ENCODE results near the gene C12orf76. TPM values are rescaled to one million over a fixed set of nuclear protein-coding genes. Genes with fewer than 3 reads are reported as not detected.
A peak's percentile ranks its signal among the peaks of the same experiment; 100 is the strongest.
"Not testable (repeated sequence)": the region's sequence is repeated elsewhere in the genome, so short reads cannot be mapped to it uniquely, and the experiment has no call there.

The C12orf76 gene
- total RNA-seq (2014; rRNA removed; shearing (Covaris generic)), result 14.9 and 31.0 TPM in 2 replicates

GRCh38 chr12:110048242-110049027, at the start of gene C12orf76:
C12orf76 (minus strand) TSS chr12:110048522; CDS start chr12:110048495, 27 bp downstream.
- Histone ChIP-seq H3K36me3 (replicated peaks; ENCODE audit: control insufficient read depth, insufficient read depth, low read length) (no peaks in the 10 kb centered on the region), H3K27me3 (ENCODE audit: control insufficient read depth, insufficient read depth, low read length) (no peaks in the 10 kb centered on the region), H3K4me3 (ENCODE audit: insufficient read depth, low read depth, low read length) (peak within 1 kb of the TSS; percentile 76)
- peak; percentile 91 for DNase-seq

- Histone ChIP-seq H3K27me3 (ENCODE audit: control insufficient read depth, insufficient read depth, low read length) (no peaks in the 10 kb centered on the region), H3K4me3 (ENCODE audit: insufficient read depth, low read depth, low read length) (no peak overlapping the region), H3K36me3 (replicated peaks; ENCODE audit: control insufficient read depth, insufficient read depth, low read length) (no peaks in the 10 kb centered on the region)
- DNase-seq, result no peak
These were observed 45.4 kb upstream of the C12orf76 start for GRCh38 chr12:110093631-110094311.

GRCh38 chr12:110091136-110091711, 42.9 kb upstream of the C12orf76 start:
- Histone ChIP-seq H3K4me3 (ENCODE audit: insufficient read depth, low read depth, low read length) (no peak overlapping the region), H3K36me3 (replicated peaks; ENCODE audit: control insufficient read depth, insufficient read depth, low read length) (no peaks in the 10 kb centered on the region), H3K27me3 (ENCODE audit: control insufficient read depth, insufficient read depth, low read length) (no peaks in the 10 kb centered on the region)
- no peak for DNase-seq

GRCh38 chr12:110090266-110091135, 42.2 kb upstream of the C12orf76 start:
- no peak for DNase-seq
- H3K36me3 ChIP-seq (replicated peaks; ENCODE audit: control insufficient read depth, insufficient read depth, low read length), result no peaks in the 10 kb centered on the region
- no peaks in the 10 kb centered on the region for H3K27me3 ChIP-seq (ENCODE audit: control insufficient read depth, insufficient read depth, low read length)
- no peak overlapping the region for H3K4me3 ChIP-seq (ENCODE audit: insufficient read depth, low read depth, low read length)

GRCh38 chr12:110088936-110089335, 40.6 kb upstream of the C12orf76 start:
- no peak for DNase-seq
- H3K4me3 ChIP-seq (ENCODE audit: insufficient read depth, low read depth, low read length), result no peak overlapping the region
- H3K36me3 ChIP-seq (replicated peaks; ENCODE audit: control insufficient read depth, insufficient read depth, low read length), result no peaks in the 10 kb centered on the region
- no peaks in the 10 kb centered on the region for H3K27me3 ChIP-seq (ENCODE audit: control insufficient read depth, insufficient read depth, low read length)

GRCh38 chr12:110088216-110088615, 39.9 kb upstream of the C12orf76 start:
- not testable (repeated sequence) for DNase-seq; H3K27me3 ChIP-seq (ENCODE audit: control insufficient read depth, insufficient read depth, low read length); H3K4me3 ChIP-seq (ENCODE audit: insufficient read depth, low read depth, low read length); H3K36me3 ChIP-seq (replicated peaks; ENCODE audit: control insufficient read depth, insufficient read depth, low read length)

GRCh38 chr12:110084314-110085015, 36.1 kb upstream of the C12orf76 start:
- DNase-seq, result no peak
- no peak overlapping the region for H3K4me3 ChIP-seq (ENCODE audit: insufficient read depth, low read depth, low read length)
- no peaks in the 10 kb centered on the region for H3K36me3 ChIP-seq (replicated peaks; ENCODE audit: control insufficient read depth, insufficient read depth, low read length)

GRCh38 chr12:110080410-110080809, 32.1 kb upstream of the C12orf76 start:
- Histone ChIP-seq H3K27me3 (ENCODE audit: control insufficient read depth, insufficient read depth, low read length) (no peaks in the 10 kb centered on the region), H3K36me3 (replicated peaks; ENCODE audit: control insufficient read depth, insufficient read depth, low read length) (no peaks in the 10 kb centered on the region), H3K4me3 (ENCODE audit: insufficient read depth, low read depth, low read length) (no peak overlapping the region)
- no peak for DNase-seq

More at GRCh38 chr12:110084314-110085015, 36.1 kb upstream of the C12orf76 start:
- no peaks in the 10 kb centered on the region for H3K27me3 ChIP-seq (ENCODE audit: control insufficient read depth, insufficient read depth, low read length)

- no peaks in the 10 kb centered on the region for H3K36me3 ChIP-seq (replicated peaks; ENCODE audit: control insufficient read depth, insufficient read depth, low read length)
- H3K27me3 ChIP-seq (ENCODE audit: control insufficient read depth, insufficient read depth, low read length), result no peaks in the 10 kb centered on the region
- DNase-seq, result no peak
- H3K4me3 ChIP-seq (ENCODE audit: insufficient read depth, low read depth, low read length), result no peak overlapping the region
These were observed 31.4 kb upstream of the C12orf76 start for GRCh38 chr12:110079477-110080400.

GRCh38 chr12:110077800-110078199, 29.5 kb upstream of the C12orf76 start:
- H3K36me3 ChIP-seq (replicated peaks; ENCODE audit: control insufficient read depth, insufficient read depth, low read length), result no peaks in the 10 kb centered on the region
- H3K4me3 ChIP-seq (ENCODE audit: insufficient read depth, low read depth, low read length), result no peak overlapping the region
- DNase-seq, result no peak
- H3K27me3 ChIP-seq (ENCODE audit: control insufficient read depth, insufficient read depth, low read length), result no peaks in the 10 kb centered on the region

GRCh38 chr12:110075880-110076279, 27.6 kb upstream of the C12orf76 start:
- H3K27me3 ChIP-seq (ENCODE audit: control insufficient read depth, insufficient read depth, low read length), result no peaks in the 10 kb centered on the region; the same call in 1 of the 2 replicates
- no peak for DNase-seq
- H3K4me3 ChIP-seq (ENCODE audit: insufficient read depth, low read depth, low read length), result no peak overlapping the region
- H3K36me3 ChIP-seq (replicated peaks; ENCODE audit: control insufficient read depth, insufficient read depth, low read length), result no peaks in the 10 kb centered on the region

- Histone ChIP-seq H3K4me3 (ENCODE audit: insufficient read depth, low read depth, low read length) (no peak overlapping the region), H3K27me3 (ENCODE audit: control insufficient read depth, insufficient read depth, low read length) (no peaks in the 10 kb centered on the region; the same call in 1 of the 2 replicates), H3K36me3 (replicated peaks; ENCODE audit: control insufficient read depth, insufficient read depth, low read length) (no peaks in the 10 kb centered on the region)
- no peak for DNase-seq
These were observed 25.8 kb upstream of the C12orf76 start for GRCh38 chr12:110074089-110074488.
